ENCODE data around the gene DSC1. TPM values are rescaled to one million over a fixed set of nuclear protein-coding genes. Genes with fewer than 3 reads are reported as not detected.

Gene DSC1
- polyA plus RNA-seq, 1 of the 3 experiments (the other 2 are of a cell fraction), result not detected

DNA sequence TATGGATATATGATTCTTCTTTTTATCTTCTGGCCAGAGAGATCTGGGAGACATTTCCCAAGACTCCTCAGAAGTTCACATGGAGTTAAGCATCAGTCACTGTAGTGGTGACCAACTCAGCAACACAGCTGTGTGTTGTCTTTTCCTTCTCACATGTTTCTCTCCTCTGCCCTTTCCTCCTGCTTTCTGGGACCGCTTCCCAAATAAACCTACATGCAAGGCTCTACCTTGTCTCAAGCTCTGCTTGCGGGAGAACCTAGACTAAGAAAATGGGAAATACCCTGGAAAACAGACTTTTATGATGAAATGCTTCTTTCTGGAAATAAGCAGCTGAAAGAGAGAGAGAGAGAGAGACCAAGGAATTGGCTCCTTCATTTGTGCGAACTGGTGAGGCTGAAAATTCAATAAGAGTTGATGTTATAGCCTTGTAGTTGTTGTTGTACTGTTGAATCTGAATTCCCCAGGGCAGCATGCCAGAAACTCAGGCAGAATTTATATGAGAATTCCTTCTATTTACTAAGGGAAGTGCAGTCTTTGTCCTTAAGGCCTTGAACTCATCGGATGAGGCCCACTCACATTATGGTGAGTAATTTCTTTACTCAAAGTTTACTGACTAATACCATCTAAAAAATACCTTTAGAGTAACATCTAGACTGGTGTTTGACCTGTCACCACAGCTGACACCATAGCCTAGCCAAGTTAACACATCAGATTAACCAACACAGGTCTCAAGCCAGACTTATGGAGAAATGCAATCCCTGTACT, 22.7 kb upstream of the DSC1 start:
- Histone ChIP-seq H3K9me3 (no peaks in the 10 kb centered on the region), H3K36me3 (replicated peaks in 1 of 2; ENCODE audit: control insufficient read depth in 1 of 2, insufficient read depth in 2 of 2, low read length in 1 of 2) (no peaks in the 10 kb centered on the region), H3K79me2 (ENCODE audit: insufficient read depth) (no peaks in the 10 kb centered on the region), H3K9ac (no peak overlapping the region), H3K4me1 (ENCODE audit: control insufficient read depth in 1 of 2, insufficient read depth in 2 of 2, low read depth in 1 of 2, low read length in 1 of 2) (no peaks in the 10 kb centered on the region), H4K20me1 (ENCODE audit: insufficient read depth) (no peaks in the 10 kb centered on the region), H3K4me2 (no peak overlapping the region), H3F3A (replicated peaks; ENCODE audit: insufficient read depth) (no peaks in the 10 kb centered on the region), H2AFZ (ENCODE audit: low read depth) (no peak overlapping the region), H3K27ac (ENCODE audit: low read depth in 2 of 2, low read length in 1 of 2) (no peak overlapping the region), H3K9me2 (no peaks in the 10 kb centered on the region), H3K27me3 (ENCODE audit: insufficient read depth) (no peaks in the 10 kb centered on the region), H3K4me3 (ENCODE audit: low read depth in 2 of 2, low read length in 1 of 2) (no peak overlapping the region)
- POLR2A ChIA-PET, result no interaction called here
- no peak for TF ChIP-seq TAF1 (IDR thresholded peaks at IDR 0.05; ENCODE audit: borderline replicate concordance, low read depth, low read length)
- TF ChIP-seq RCOR1 (IDR thresholded peaks at IDR 0.05; ENCODE audit: low read length), result no peak
- TF ChIP-seq TEAD4 (IDR thresholded peaks at IDR 0.05; ENCODE audit: borderline replicate concordance, insufficient read depth), result no peak
- TF ChIP-seq EZH2phosphoT487 (IDR thresholded peaks at IDR 0.05; ENCODE audit: borderline replicate concordance, low read depth), result no peak
- no peak for TF ChIP-seq CTCF (IDR thresholded peaks at IDR 0.05)
- TF ChIP-seq POLR2AphosphoS5 (IDR thresholded peaks at IDR 0.05; ENCODE audit: low read depth, low read length), result no peak
- TF ChIP-seq, protein P1, sequence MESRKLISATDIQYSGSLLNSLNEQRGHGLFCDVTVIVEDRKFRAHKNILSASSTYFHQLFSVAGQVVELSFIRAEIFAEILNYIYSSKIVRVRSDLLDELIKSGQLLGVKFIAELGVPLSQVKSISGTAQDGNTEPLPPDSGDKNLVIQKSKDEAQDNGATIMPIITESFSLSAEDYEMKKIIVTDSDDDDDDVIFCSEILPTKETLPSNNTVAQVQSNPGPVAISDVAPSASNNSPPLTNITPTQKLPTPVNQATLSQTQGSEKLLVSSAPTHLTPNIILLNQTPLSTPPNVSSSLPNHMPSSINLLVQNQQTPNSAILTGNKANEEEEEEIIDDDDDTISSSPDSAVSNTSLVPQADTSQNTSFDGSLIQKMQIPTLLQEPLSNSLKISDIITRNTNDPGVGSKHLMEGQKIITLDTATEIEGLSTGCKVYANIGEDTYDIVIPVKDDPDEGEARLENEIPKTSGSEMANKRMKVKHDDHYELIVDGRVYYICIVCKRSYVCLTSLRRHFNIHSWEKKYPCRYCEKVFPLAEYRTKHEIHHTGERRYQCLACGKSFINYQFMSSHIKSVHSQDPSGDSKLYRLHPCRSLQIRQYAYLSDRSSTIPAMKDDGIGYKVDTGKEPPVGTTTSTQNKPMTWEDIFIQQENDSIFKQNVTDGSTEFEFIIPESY (IDR thresholded peaks at IDR 0.05; ENCODE audit: borderline replicate concordance, low read depth), result no peak
- no peak for TF ChIP-seq YY1 (IDR thresholded peaks at IDR 0.05; ENCODE audit: low read depth)
- TF ChIP-seq CHD2 (IDR thresholded peaks at IDR 0.05; ENCODE audit: low read length, partially characterized antibody), result no peak
- TF ChIP-seq EP300 (IDR thresholded peaks at IDR 0.05; ENCODE audit: borderline replicate concordance in 1 of 2, low read depth in 1 of 2, low read length in 1 of 2), result no peak
- no peak for TF ChIP-seq JUND (IDR thresholded peaks at IDR 0.05)
- TF ChIP-seq, protein P2, sequence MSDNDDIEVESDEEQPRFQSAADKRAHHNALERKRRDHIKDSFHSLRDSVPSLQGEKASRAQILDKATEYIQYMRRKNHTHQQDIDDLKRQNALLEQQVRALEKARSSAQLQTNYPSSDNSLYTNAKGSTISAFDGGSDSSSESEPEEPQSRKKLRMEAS (IDR thresholded peaks at IDR 0.05; ENCODE audit: low read depth), result no peak
- DNase-seq, result no peak
- 13% methylated on average over 4 of the region's 4 CpGs for WGBS (ENCODE audit: low lambda C conversion rate)
- CTCF ChIA-PET, result no interaction called here

DNA sequence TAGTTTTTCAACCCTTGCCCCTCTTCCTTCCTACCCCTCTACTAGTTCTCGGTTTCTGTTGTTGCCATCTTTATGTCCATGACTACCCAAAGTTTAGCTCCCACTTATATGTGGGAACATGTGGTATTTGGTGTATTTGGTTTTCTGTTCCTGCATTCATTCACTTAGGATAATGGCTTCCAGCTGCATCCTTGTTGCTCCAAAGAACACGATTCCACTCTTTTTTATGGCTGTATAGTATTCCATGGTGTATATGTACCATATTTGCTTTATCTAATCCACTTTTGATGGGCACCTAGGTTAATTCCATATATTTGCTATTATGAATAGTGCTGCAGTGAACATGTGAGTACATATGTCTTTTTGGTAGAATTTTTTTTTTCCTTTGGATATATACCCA, 20.6 kb upstream of the DSC1 start:
- no peak for DNase-seq
- TF ChIP-seq CHD2 (IDR thresholded peaks at IDR 0.05; ENCODE audit: low read length, partially characterized antibody) (no peak), JUND (IDR thresholded peaks at IDR 0.05) (no peak), TEAD4 (IDR thresholded peaks at IDR 0.05; ENCODE audit: borderline replicate concordance, insufficient read depth) (no peak), GABPA (IDR thresholded peaks at IDR 0.05; ENCODE audit: low read depth) (no peak), SIN3A (IDR thresholded peaks at IDR 0.05; ENCODE audit: borderline replicate concordance, low read depth, low read length) (no peak)
- TF ChIP-seq, protein P3, sequence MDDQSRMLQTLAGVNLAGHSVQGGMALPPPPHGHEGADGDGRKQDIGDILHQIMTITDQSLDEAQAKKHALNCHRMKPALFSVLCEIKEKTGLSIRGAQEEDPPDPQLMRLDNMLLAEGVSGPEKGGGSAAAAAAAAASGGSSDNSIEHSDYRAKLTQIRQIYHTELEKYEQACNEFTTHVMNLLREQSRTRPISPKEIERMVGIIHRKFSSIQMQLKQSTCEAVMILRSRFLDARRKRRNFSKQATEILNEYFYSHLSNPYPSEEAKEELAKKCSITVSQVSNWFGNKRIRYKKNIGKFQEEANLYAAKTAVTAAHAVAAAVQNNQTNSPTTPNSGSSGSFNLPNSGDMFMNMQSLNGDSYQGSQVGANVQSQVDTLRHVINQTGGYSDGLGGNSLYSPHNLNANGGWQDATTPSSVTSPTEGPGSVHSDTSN (IDR thresholded peaks at IDR 0.05), result no peak
- TF ChIP-seq, protein P4, sequence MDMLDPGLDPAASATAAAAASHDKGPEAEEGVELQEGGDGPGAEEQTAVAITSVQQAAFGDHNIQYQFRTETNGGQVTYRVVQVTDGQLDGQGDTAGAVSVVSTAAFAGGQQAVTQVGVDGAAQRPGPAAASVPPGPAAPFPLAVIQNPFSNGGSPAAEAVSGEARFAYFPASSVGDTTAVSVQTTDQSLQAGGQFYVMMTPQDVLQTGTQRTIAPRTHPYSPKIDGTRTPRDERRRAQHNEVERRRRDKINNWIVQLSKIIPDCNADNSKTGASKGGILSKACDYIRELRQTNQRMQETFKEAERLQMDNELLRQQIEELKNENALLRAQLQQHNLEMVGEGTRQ (IDR thresholded peaks at IDR 0.05; ENCODE audit: borderline replicate concordance, low read depth, low read length), result no peak
- TF ChIP-seq, protein P2 (IDR thresholded peaks at IDR 0.05; ENCODE audit: low read depth), result no peak
- TF ChIP-seq, protein P1 (IDR thresholded peaks at IDR 0.05; ENCODE audit: borderline replicate concordance, low read depth), result no peak
- POLR2A ChIA-PET, result no interaction called here
- no peaks in the 10 kb centered on the region for H4K20me1 ChIP-seq (ENCODE audit: insufficient read depth)
- H3K4me3 ChIP-seq (ENCODE audit: low read depth in 2 of 2, low read length in 1 of 2), result no peak overlapping the region
- H3K4me2 ChIP-seq, result no peak overlapping the region
- no peaks in the 10 kb centered on the region for H3K36me3 ChIP-seq (replicated peaks in 1 of 2; ENCODE audit: control insufficient read depth in 1 of 2, insufficient read depth in 2 of 2, low read length in 1 of 2)
- no peaks in the 10 kb centered on the region for H3F3A ChIP-seq (replicated peaks; ENCODE audit: insufficient read depth)
- H3K27me3 ChIP-seq (ENCODE audit: insufficient read depth), result no peaks in the 10 kb centered on the region
- CTCF ChIA-PET, result no interaction called here
- H3K4me1 ChIP-seq (ENCODE audit: control insufficient read depth in 1 of 2, insufficient read depth in 2 of 2, low read depth in 1 of 2, low read length in 1 of 2), result no peaks in the 10 kb centered on the region
- no peaks in the 10 kb centered on the region for H3K9me3 ChIP-seq
- no peak overlapping the region for H3K27ac ChIP-seq (ENCODE audit: low read depth in 2 of 2, low read length in 1 of 2)
- no peak overlapping the region for H2AFZ ChIP-seq (ENCODE audit: low read depth)
- no peak overlapping the region for H3K9ac ChIP-seq
- 0% methylated on average over 2 of the region's 2 CpGs for WGBS (ENCODE audit: low lambda C conversion rate)
- no peaks in the 10 kb centered on the region for H3K9me2 ChIP-seq
- no peaks in the 10 kb centered on the region for H3K79me2 ChIP-seq (ENCODE audit: insufficient read depth)
